K562 (cell line): ENCODE data around the gene GEMIN2.
"Not testable (repeated sequence)": the region's sequence is repeated elsewhere in the genome, so short reads cannot be mapped to it uniquely, and the experiment has no call there.

Source experiments
- CHD2 ChIP-seq: IDR thresholded peaks from 2 replicates; pipeline ENCODE4 v1.6.1; 2011; ENCODE audit warnings: low read depth, low read length
- GABPB1 ChIP-seq: sonication (generic); formaldehyde crosslinking; IDR thresholded peaks from 2 replicates; pipeline ENCODE4 v1.8.0; 2022; ENCODE audit warnings: mild to moderate bottlenecking, missing genetic modification reagents
- SP1 ChIP-seq: sonication (generic); formaldehyde crosslinking; IDR thresholded peaks from 2 replicates; pipeline ENCODE4 v1.8.1; 2022; ENCODE audit warnings: mild to moderate bottlenecking, missing genetic modification reagents
- TBL1XR1 ChIP-seq, 2 experiments: IDR thresholded peaks; 2 replicates each; pipeline ENCODE4 v1.6.1; 2012; ENCODE audit warnings: improper control_type of control experiment in 2 of 2, low read length in 2 of 2, mild to moderate bottlenecking in 1 of 2
- TF ChIP-seq, protein P1 (sequence below), 3 experiments: IDR thresholded peaks in 2 of 3; conservative IDR thresholded peaks in 1 of 3; 2 replicates each; pipeline ENCODE4 v1.5.1; 2011 to 2012; ENCODE audit warnings: low read length in 3 of 3, mild to moderate bottlenecking in 3 of 3, control low read depth in 2 of 3, improper control_type of control experiment in 1 of 3, inconsistent platforms in 1 of 3, low read depth in 1 of 3, mixed read lengths in 1 of 3, moderate library complexity in 1 of 3; ENCODE audit not compliant: insufficient read depth in 2 of 3
- TF ChIP-seq, protein P2 (sequence below): sonication (generic); formaldehyde crosslinking; IDR thresholded peaks from 2 replicates; pipeline ENCODE4 v1.9.0; 2022; ENCODE audit warnings: mild to moderate bottlenecking, missing genetic modification reagents
- TF ChIP-seq, protein P3 (sequence below): fragments of 200-800 bp; sonication (Bioruptor generic); IDR thresholded peaks from 2 replicates; pipeline ENCODE4 v1.6.1; 2017; ENCODE audit warnings: missing genetic modification characterization, missing compliant biosample characterization

DNA sequence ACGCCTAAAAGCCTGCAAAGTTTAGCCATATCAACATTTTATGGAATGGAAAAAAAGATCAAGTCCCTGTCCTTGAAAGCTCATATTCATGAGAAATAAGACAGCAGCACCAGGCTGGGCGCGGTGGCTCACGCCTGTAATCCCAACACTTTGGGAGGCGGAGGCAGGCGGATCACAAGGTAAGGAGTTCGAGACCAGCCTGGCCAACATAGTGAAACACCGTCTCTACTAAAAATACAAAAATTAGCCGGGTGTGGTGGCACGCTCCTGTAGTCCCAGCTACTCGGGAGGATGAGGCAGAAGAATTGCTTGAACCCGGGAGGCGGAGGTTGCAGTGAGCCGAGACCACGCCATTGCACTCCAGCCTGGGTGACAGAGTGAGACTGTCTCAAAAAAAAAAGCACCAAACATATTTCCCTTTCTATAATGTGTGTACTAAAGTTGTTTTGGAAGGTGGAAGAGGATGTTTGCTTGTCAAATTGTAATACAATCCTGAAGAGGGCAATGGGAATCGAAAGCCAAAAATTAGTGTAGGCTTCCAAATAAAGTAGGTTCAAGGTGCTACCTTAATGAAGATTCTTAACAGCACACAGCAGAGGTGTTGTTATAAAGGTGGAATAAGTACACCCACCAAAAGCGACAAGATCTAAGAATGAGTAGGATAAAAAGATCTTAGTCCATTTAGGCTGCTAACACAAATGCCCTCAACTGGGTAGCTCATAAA, 9.9 kb upstream of the GEMIN2 start:
- not testable (repeated sequence) for TF ChIP-seq SP1; TBL1XR1 (IDR thresholded peaks at IDR 0.05; ENCODE audit: low read length in 2 of 2); GABPB1 (CRISPR knock-in tag); CHD2
- TF ChIP-seq, protein P1, sequence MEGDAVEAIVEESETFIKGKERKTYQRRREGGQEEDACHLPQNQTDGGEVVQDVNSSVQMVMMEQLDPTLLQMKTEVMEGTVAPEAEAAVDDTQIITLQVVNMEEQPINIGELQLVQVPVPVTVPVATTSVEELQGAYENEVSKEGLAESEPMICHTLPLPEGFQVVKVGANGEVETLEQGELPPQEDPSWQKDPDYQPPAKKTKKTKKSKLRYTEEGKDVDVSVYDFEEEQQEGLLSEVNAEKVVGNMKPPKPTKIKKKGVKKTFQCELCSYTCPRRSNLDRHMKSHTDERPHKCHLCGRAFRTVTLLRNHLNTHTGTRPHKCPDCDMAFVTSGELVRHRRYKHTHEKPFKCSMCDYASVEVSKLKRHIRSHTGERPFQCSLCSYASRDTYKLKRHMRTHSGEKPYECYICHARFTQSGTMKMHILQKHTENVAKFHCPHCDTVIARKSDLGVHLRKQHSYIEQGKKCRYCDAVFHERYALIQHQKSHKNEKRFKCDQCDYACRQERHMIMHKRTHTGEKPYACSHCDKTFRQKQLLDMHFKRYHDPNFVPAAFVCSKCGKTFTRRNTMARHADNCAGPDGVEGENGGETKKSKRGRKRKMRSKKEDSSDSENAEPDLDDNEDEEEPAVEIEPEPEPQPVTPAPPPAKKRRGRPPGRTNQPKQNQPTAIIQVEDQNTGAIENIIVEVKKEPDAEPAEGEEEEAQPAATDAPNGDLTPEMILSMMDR (IDR thresholded peaks at IDR 0.05 in 2 of 3, conservative IDR thresholded peaks at IDR 0.05 in 1 of 3; ENCODE audit: insufficient read depth in 2 of 3, low read depth in 1 of 3, low read length in 3 of 3): not testable (repeated sequence)
- TF ChIP-seq, protein P2, sequence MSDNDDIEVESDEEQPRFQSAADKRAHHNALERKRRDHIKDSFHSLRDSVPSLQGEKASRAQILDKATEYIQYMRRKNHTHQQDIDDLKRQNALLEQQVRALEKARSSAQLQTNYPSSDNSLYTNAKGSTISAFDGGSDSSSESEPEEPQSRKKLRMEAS (CRISPR knock-in tag): not testable (repeated sequence)
- TF ChIP-seq, protein P3, sequence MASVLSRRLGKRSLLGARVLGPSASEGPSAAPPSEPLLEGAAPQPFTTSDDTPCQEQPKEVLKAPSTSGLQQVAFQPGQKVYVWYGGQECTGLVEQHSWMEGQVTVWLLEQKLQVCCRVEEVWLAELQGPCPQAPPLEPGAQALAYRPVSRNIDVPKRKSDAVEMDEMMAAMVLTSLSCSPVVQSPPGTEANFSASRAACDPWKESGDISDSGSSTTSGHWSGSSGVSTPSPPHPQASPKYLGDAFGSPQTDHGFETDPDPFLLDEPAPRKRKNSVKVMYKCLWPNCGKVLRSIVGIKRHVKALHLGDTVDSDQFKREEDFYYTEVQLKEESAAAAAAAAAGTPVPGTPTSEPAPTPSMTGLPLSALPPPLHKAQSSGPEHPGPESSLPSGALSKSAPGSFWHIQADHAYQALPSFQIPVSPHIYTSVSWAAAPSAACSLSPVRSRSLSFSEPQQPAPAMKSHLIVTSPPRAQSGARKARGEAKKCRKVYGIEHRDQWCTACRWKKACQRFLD (CRISPR knock-in tag): not testable (repeated sequence)
